Measurements from ENCODE around the gene LUZP1.

Gene LUZP1

DNA sequence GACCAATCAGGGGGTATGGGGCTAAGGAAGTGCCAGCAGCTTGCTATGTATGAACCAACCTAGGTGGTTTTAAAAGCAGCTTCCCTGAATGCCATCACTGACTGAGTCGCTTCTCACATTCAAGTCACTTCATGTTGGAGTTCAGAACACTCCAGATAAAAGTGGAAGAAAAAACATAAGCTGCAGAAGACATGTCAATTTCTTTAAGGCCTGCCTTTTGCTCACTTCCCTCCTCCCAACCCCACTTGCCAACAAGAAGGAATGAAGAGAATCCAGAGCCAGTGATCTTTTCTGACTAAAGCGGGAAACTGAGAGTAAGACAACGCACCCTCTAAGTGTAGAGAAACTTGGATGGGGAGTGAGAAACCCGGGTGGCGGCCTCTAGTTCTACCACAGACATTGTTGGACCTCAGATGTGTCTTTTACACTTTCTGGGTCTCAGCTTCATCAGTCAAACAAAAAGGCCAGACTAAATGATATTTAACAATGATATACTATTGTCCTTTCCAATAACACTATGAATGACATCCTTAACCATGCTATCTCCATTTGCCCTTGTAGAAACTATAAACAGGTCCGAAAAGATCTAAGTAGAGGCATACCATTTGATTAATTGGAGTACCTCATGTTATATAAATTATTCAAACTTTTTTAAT, 54.1 kb downstream of the LUZP1 start:
- TF ChIP-seq, protein P1, sequence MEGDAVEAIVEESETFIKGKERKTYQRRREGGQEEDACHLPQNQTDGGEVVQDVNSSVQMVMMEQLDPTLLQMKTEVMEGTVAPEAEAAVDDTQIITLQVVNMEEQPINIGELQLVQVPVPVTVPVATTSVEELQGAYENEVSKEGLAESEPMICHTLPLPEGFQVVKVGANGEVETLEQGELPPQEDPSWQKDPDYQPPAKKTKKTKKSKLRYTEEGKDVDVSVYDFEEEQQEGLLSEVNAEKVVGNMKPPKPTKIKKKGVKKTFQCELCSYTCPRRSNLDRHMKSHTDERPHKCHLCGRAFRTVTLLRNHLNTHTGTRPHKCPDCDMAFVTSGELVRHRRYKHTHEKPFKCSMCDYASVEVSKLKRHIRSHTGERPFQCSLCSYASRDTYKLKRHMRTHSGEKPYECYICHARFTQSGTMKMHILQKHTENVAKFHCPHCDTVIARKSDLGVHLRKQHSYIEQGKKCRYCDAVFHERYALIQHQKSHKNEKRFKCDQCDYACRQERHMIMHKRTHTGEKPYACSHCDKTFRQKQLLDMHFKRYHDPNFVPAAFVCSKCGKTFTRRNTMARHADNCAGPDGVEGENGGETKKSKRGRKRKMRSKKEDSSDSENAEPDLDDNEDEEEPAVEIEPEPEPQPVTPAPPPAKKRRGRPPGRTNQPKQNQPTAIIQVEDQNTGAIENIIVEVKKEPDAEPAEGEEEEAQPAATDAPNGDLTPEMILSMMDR (IDR thresholded peaks at IDR 0.05; ENCODE audit: low read depth, low read length), result no peak
- no peak overlapping the region for H3K4me3 ChIP-seq (ENCODE audit: low read depth, low read length)
- in situ Hi-C loops (cut with HindIII; ENCODE audit: low sequenced_read_pairs), result no loop called here
- DNase-seq (ENCODE audit: low read depth, low spot score), result no peak

DNA sequence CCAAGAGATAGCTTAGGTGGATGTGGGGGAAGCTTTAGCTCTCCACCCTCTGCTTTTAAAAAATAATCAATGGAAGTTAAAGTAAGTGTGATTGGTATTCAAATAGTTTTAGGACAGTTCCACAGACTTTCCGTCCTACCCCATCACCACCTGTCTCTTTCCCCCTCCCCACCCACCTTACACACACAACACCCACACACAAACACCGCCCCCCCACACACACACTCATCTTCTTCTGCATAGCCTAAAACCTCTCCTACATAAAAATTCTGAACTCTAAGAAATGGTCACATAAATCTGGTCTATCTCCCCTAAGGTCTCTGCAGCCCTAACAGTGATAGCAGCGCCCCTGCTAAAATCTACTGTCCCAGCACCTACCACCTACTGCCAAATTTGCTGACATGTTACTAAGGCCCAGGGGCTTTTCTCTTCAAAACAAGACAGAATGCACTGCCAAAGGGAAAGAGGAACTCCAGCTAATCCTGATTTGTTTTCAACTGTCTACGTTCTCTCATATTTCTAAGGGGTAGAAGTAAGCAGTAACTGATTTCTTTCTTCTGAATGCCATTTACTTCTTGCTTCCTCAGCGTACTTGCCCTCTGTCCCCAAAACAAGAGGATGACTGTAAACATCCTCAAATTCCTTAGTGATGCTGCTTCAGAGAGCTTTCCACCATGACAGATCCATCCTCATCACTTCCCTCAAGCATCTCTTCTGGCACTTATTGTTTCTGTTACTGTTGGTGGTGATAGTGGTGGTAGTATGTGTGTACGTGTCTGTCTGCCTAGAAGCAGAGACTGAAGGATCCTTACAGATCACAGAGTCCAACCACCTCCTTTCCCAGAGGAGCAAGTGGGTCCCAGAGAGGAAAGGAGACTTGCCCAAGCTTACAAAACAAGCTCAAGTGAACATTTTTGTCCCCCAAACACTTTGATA, 56.8 kb downstream of the LUZP1 start:
- DNase-seq (ENCODE audit: low read depth, low spot score), result no peak
- TF ChIP-seq, protein P1 (IDR thresholded peaks at IDR 0.05; ENCODE audit: low read depth, low read length), result no peak
- H3K4me3 ChIP-seq (ENCODE audit: low read depth, low read length), result no peak overlapping the region
- in situ Hi-C loops (cut with HindIII; ENCODE audit: low sequenced_read_pairs), result no loop called here

- no peak overlapping the region for H3K4me3 ChIP-seq (ENCODE audit: low read depth, low read length)
- no peak for DNase-seq (ENCODE audit: low read depth, low spot score)
- in situ Hi-C loops (cut with HindIII; ENCODE audit: low sequenced_read_pairs), result no loop called here
- TF ChIP-seq, protein P1 (IDR thresholded peaks at IDR 0.05; ENCODE audit: low read depth, low read length), result no peak
These were observed 58.3 kb downstream of the LUZP1 start for GRCh38 chr1:23110391-23110790.

DNA sequence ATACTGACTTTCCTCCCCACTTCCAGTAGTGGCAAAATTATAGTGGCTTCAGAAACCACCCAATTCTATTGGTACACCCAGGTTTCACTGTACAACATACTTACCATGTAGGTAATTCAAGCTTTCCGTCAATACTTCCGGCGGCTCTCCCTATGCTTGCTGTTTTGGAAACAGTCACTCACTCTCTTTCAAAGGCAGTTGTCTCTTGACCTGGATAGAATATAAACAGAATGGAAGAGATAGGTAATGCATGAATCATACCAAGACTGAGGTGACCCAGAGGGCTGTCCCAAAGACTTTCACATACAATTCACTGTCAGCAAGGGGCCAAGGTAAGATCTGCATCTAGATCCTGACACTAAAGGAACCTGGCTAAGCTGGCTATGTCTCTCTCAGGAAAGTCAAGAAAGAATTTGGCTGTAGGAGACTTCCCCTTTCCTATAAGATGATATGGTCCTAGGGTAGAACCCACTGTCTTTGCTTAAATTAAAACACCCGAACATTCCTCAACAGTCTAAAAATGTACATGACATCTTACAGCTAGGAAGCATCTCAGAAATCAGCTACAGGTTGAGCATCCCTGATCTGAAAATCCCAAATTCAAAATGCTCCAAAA, 59.6 kb downstream of the LUZP1 start:
- DNase-seq (ENCODE audit: low read depth, low spot score), result no peak
- TF ChIP-seq, protein P1 (IDR thresholded peaks at IDR 0.05; ENCODE audit: low read depth, low read length), result no peak
- in situ Hi-C loops (cut with HindIII; ENCODE audit: low sequenced_read_pairs), result no loop called here
- no peak overlapping the region for H3K4me3 ChIP-seq (ENCODE audit: low read depth, low read length)

DNA sequence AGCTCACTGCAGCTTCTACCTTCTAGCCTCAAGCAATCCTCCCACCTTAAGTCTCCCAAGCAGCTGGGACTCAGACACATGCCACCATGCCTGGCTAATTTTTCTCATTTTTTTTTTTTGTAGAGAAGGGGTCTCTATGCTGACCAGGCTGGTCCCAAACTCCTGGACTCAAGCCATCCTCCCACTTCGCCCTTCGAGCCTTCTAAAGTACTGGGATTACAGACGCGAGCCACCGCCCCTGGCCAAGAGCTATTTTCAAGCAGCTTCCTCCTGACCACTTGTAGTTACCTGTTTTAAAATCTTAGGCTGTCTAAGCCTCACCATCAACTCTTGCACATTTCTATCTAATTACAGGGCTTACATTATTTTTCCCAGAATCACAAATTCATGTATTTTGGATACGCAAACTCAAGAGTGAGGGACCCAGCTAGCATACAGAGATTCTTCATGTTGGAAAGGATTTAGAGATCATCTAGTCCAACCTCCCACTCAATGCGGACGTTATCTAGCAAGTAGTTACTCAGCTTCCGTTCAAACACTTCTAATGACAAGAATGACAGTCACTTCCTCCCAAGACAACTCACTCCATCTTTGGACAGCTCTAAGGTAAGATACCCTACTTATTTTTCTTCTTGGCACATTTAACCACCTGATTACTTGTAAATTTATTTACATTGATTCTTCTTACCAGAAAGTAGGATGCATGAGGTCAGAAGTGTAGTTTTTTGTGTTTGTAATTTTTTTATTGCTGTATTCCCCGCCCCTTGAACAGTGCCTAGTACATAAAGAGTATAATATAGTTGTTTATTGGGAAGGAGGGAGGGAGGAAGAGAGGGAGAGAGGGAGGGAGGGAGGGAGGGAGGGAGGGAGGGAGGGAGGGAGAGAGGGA, 65.4 kb downstream of the LUZP1 start:
- no peak overlapping the region for H3K4me3 ChIP-seq (ENCODE audit: low read depth, low read length)
- no peak for DNase-seq (ENCODE audit: low read depth, low spot score)
- in situ Hi-C loops (cut with HindIII; ENCODE audit: low sequenced_read_pairs), result no loop called here
- TF ChIP-seq, protein P1 (IDR thresholded peaks at IDR 0.05; ENCODE audit: low read depth, low read length), result no peak

DNA sequence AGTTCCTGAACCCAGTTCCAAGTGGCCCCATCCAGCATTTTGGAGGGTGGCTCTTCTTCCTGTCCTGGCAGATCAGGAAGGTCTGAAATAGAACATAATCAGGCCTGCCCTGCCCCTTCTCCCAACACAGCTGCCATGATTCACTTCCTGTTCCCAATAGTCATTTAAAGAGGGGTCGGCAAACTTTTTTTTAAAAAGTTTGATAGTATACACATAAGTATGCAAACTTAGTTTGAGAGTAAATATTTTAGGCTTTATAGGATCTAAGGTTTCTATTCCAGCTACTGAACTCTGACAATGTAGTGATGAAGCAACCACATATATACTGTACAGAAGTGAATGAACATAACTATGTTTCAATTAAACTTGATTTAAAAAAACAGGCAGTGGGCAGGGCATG, 66.4 kb downstream of the LUZP1 start:
- TF ChIP-seq, protein P1 (IDR thresholded peaks at IDR 0.05; ENCODE audit: low read depth, low read length), result no peak
- H3K4me3 ChIP-seq (ENCODE audit: low read depth, low read length), result no peak overlapping the region
- in situ Hi-C loops (cut with HindIII; ENCODE audit: low sequenced_read_pairs), result no loop called here
- no peak for DNase-seq (ENCODE audit: low read depth, low spot score)

All from astrocyte of the spinal cord (primary cell).